ENCODE results near the gene PAIP1.
A peak's percentile ranks its signal among the peaks of the same experiment; 100 is the strongest.
"Not testable (repeated sequence)": the region's sequence is repeated elsewhere in the genome, so short reads cannot be mapped to it uniquely, and the experiment has no call there.

Gene PAIP1

GRCh38 chr5:43573058-43573457, 16.2 kb upstream of the PAIP1 start:
- DNase-seq: no peak

GRCh38 chr5:43572357-43572756, 15.5 kb upstream of the PAIP1 start:
- DNase-seq: no peak

GRCh38 chr5:43571237-43571636, 14.4 kb upstream of the PAIP1 start:
- no peak for DNase-seq

GRCh38 chr5:43570450-43571158, 13.7 kb upstream of the PAIP1 start:
- DNase-seq: no peak

- no peak for DNase-seq
Measured at GRCh38 chr5:43569236-43569746, 12.4 kb upstream of the PAIP1 start.

- no peak for DNase-seq
Measured at GRCh38 chr5:43567967-43568366, 11.1 kb upstream of the PAIP1 start.

- no peak for DNase-seq
Measured at GRCh38 chr5:43565043-43565442, 8.2 kb upstream of the PAIP1 start.

GRCh38 chr5:43564289-43564850, 7.5 kb upstream of the PAIP1 start:
- DNase-seq: no peak

- no peak for DNase-seq
Measured at GRCh38 chr5:43563321-43563720, 6.4 kb upstream of the PAIP1 start.

- DNase-seq: no peak
Measured at GRCh38 chr5:43561356-43561755, 4.5 kb upstream of the PAIP1 start.

GRCh38 chr5:43560128-43560527, 3.3 kb upstream of the PAIP1 start:
- DNase-seq: no peak

GRCh38 chr5:43556607-43556856, 345 bp downstream of the PAIP1 start:
- not testable (repeated sequence) for DNase-seq

GRCh38 chr5:43555895-43556606, 826 bp downstream of the PAIP1 start:
- peak; percentile 90 for DNase-seq

- DNase-seq: no peak
Measured at GRCh38 chr5:43554497-43554896, 2.4 kb downstream of the PAIP1 start.

GRCh38 chr5:43553381-43553780, 3.5 kb downstream of the PAIP1 start:
- no peak for DNase-seq

GRCh38 chr5:43551731-43552130, 5.1 kb downstream of the PAIP1 start:
- no peak for DNase-seq

- DNase-seq: not testable (repeated sequence)
Measured at GRCh38 chr5:43549272-43549671, 7.6 kb downstream of the PAIP1 start.

GRCh38 chr5:43548358-43548757, 8.5 kb downstream of the PAIP1 start:
- no peak for DNase-seq

- no peak for DNase-seq
Measured at GRCh38 chr5:43547532-43547931, 9.3 kb downstream of the PAIP1 start.

- DNase-seq: no peak
Measured at GRCh38 chr5:43543434-43543833, 13.4 kb downstream of the PAIP1 start.

- no peak for DNase-seq
Measured at GRCh38 chr5:43540746-43541145, 16.1 kb downstream of the PAIP1 start.

GRCh38 chr5:43536972-43537371, 19.9 kb downstream of the PAIP1 start:
- no peak for DNase-seq

GRCh38 chr5:43533646-43534045, 23.2 kb downstream of the PAIP1 start:
- no peak for DNase-seq

GRCh38 chr5:43530648-43531047, 26.2 kb downstream of the PAIP1 start:
- no peak for DNase-seq

Measured in right kidney (tissue), 1 donor.